Right forelimb (tissue), 1 donor: ENCODE measurements around the gene CA10.

Source experiments
- DNase-seq: peaks from one replicate; pipeline ENCODE4 v3.0.0-alpha.2; 2018

CA10 gene

GRCh38 chr17:52041123-52041617, 117.3 kb downstream of the CA10 start:
- no peak for DNase-seq

- no peak for DNase-seq
Measured at GRCh38 chr17:52036416-52036815, 122.1 kb downstream of the CA10 start.

GRCh38 chr17:52035336-52035915, 123.1 kb downstream of the CA10 start:
- no peak for DNase-seq

DNA sequence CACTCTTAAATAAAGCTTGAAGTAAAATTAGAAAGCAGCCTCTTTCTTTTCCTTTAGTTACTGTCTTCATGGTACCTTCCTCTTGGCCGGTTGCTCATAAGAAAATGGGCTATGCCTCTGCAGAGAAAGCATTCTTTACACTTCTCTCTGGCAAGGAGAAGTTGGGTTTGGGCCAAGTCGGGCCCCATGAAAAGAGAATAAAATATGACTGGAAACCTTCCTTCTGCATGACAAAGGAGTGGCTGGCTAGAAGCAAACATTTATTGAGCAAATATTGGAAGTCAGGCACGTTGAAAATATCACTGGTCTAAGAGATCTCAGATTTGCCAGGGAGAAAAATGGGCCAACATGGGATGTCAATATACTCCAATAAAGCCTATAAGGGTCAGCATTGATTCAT, 126.1 kb downstream of the CA10 start:
- DNase-seq, result no peak

DNA sequence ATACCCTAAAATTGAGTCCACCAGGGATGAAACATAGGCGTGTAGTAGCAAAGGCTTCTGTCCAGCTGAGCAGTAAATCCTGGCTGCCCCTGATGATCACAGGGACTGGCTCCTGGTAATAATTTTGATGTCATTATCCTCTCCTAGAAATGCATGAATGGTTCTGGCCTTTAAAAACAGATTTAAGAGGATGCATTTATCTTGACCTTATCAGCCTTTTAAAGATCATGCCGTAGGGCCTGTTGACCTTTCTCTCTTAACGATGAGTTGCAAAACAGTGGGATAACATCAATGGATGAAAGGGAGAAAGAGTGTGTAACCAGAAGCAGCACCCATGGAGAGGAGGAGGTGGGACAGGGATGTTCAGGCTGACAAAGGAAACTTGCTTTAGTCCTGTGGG, 128.5 kb downstream of the CA10 start:
- no peak for DNase-seq

- DNase-seq, result no peak
Measured at GRCh38 chr17:52027620-52028295, 130.8 kb downstream of the CA10 start.

- no peak for DNase-seq
Measured at GRCh38 chr17:52027081-52027480, 131.4 kb downstream of the CA10 start.

GRCh38 chr17:52026075-52026474, 132.4 kb downstream of the CA10 start:
- DNase-seq, result no peak

DNA sequence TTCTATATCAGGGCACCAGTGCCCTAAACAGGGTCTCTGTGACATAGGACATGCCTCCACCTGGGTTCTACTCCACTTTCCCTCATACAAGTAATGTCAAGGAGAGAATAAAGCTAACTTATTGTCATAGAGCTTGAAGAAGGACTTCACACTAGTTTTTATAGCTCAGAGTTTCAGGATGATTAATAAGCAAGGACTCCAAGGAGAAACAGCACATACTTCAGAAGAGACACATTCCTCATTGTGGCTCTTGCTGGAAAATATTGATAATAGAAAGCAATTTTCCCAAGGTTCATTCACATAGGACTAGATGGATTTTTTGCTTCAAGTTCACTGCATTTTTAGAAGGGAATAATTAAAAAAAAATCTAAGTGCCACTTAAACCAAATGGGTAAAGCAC, 133.3 kb downstream of the CA10 start:
- DNase-seq, result no peak

DNA sequence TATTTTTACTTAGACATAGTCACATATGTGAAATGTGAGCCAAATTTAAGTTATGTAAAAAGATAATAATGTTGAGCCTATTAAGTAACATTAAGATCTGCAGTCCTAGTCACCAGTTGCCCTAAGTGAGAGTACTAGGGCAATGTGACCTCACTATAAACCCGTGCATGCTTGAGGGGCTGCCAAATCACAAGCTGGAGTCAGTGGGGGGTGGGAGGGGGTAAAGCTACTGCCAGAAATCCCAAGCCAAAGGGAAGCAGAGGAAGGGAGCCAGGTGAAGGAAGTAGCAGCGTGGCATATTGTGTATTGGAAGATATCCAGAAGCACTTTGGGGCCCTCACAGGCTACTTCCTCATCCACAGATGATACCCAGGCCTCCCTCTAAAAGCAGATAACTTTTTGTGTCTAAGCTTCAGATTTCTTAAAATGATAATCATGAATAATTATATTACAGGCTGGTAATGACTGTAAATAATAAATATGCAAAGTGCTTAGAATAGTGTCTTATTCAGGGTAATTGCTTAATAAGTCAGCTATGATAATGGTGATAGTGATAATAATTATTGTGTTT, 134.1 kb downstream of the CA10 start:
- DNase-seq, result no peak

- DNase-seq, result no peak
Measured at GRCh38 chr17:52011064-52011463, 147.4 kb downstream of the CA10 start.

DNA sequence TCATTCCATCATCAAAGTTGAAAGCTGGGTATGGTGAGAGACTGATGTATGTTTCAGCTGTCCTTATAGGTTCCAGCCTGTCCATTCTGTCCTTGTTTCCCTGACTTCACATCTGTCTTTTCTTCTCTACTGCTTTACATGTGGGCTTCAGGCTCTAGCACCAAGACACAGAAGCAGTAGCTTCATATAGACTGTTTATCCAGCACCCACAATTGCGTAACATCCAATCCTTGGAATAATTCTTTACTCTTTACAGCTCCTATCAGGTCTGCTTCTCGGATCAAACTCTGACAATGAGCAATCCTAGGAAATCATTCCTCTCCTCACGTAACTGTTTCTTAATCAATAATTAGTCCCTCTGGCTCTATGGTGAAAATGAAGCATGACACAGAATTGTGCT, 158.9 kb downstream of the CA10 start:
- DNase-seq, result no peak

DNA sequence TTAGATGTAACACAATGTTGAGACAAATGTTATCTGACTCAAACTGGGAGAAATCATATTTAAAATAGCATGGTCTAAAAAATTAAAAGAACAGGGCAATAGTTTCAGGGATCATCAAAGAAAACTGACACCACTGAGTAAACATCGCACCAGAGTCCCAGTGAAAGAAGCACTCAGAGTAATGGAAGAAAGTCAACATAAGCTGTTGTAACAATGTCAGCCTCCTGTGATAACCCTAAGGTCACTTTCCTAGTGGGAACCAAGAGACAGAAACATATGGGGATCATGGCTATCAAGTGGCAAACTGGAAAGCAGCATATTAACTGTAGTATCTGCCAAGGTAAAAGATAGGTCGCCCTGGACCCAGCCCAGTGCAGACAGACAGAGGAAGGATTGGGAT, 160.8 kb downstream of the CA10 start:
- DNase-seq, result no peak

- DNase-seq, result no peak
Measured at GRCh38 chr17:51995797-51996403, 162.6 kb downstream of the CA10 start.

GRCh38 chr17:51992864-51993416, 165.6 kb downstream of the CA10 start:
- no peak for DNase-seq

DNA sequence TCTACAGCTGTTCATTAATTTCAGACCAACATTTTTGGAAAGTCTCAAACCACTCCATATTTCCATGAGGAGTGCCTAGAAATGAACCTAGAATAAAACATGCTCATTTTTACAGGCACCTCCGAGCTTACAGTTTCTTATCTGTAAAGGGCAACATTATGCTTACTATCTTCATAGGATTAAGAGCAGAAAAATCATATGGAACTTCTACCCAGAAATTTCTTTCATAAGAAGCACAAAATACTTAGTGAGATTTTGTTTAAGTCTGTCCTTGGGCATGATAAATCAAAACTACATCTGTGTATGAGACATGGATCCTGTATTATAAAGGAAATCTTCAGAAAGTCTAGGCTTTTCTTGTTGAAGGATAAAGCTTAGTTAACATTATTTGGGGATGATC, 187.4 kb downstream of the CA10 start:
- no peak for DNase-seq

GRCh38 chr17:51961689-51962088, 196.8 kb downstream of the CA10 start:
- no peak for DNase-seq

DNA sequence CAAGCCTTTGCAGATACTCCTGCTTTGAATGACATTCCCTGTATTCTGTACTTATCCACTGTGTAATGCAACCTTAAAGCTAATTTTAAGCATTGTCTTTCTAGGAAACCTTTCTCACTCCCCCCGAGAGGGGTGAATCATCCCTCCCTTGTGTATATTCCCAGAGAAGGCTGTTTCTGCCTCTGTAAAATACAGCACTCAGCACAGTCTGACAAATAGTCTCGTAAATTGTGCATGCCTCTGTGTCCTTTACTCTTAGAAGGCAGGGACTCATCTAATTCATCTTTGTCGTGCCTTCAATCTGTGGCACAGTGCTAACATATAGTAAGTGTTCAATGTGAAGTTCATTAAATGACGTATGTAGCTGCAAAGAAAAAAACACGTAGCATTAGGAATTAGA, 200.7 kb downstream of the CA10 start:
- no peak for DNase-seq

GRCh38 chr17:51955245-51955644, 203.3 kb downstream of the CA10 start:
- no peak for DNase-seq

DNA sequence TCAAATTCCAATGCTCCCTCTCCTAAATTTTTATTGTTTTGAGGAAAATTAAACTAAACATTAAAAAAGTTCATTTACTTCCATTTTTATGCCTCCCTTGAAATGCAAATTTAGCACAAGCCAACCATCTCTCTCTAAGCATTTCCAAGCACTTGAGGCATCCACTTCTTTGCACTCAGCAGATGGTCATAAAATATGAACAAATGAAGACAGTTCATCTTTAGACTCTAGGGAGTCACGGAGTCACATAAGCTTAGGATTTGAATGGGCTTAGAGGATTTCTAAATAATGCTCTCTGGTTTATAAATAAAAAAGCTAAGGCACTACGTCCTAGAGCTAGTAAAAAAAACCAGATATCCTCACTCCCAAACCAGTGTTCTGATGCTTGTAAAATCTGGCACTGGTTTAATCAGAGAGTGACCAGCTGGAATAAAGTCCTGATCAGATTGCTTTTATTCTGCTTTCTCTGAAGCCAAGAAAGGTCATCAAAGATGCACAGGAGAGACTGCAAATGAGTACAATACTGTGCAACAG, 204.2 kb downstream of the CA10 start:
- DNase-seq, result no peak

GRCh38 chr17:51951741-51952140, 206.8 kb downstream of the CA10 start:
- DNase-seq, result no peak

- no peak for DNase-seq
Measured at GRCh38 chr17:51948128-51948527, 210.4 kb downstream of the CA10 start.

GRCh38 chr17:51947160-51947735, 211.3 kb downstream of the CA10 start:
- no peak for DNase-seq
